Fibroblast of lung (primary cell): Measurements from ENCODE around the gene CHST13. TPM values are rescaled to one million over a fixed set of nuclear protein-coding genes. Genes with fewer than 3 reads are reported as not detected.

Experiments
- DNase-seq, 2 donors: peaks; one replicate each; pipeline versions ENCODE4 v3.0.0 to v3.0.0-alpha.2; 2010; ENCODE audit warnings: low read depth in 2 of 2
- H2AFZ ChIP-seq: 2 replicates; pipeline ENCODE4 v1.5.1; 2012; ENCODE audit warnings: low read length, control low read depth, inconsistent platforms
- H3K27ac ChIP-seq: 2 replicates; pipeline ENCODE4 v1.5.1; 2011; ENCODE audit warnings: low read length, control low read depth; ENCODE audit not compliant: insufficient read depth
- H3K27me3 ChIP-seq: 2 replicates; pipeline ENCODE4 v1.5.1; 2011; ENCODE audit warnings: mild to moderate bottlenecking, low read length; ENCODE audit not compliant: control insufficient read depth, insufficient read depth
- H3K36me3 ChIP-seq: 2 replicates; pipeline ENCODE4 v1.5.1; 2011; ENCODE audit warnings: low read length; ENCODE audit not compliant: control insufficient read depth, insufficient read depth
- H3K4me1 ChIP-seq: 2 replicates; pipeline ENCODE4 v1.5.1; 2011; ENCODE audit warnings: low read length; ENCODE audit not compliant: control insufficient read depth, insufficient read depth; ENCODE audit errors: extremely low read depth
- H3K4me2 ChIP-seq: 2 replicates; pipeline ENCODE4 v1.5.1; 2011; ENCODE audit warnings: low read length, control low read depth; ENCODE audit not compliant: insufficient read depth; ENCODE audit errors: extremely low read depth
- H3K4me3 ChIP-seq, 4 experiments: fragments of 200-600 bp in 1 of 4; sonication (generic) in 1 of 4; replicated peaks in 1 of 4; 2 replicates each; pipeline ENCODE4 v1.5.1; 2011 to 2016; ENCODE audit warnings: low read length in 4 of 4, low read depth in 3 of 4, mild to moderate bottlenecking in 3 of 4, control low read depth in 2 of 4, inconsistent platforms in 1 of 4, mixed read lengths in 1 of 4; ENCODE audit not compliant: insufficient read depth in 1 of 4; ENCODE audit errors: control extremely low read depth in 1 of 4
- H3K79me2 ChIP-seq: 2 replicates; pipeline ENCODE4 v1.5.1; 2012; ENCODE audit warnings: mild to moderate bottlenecking, low read length, inconsistent platforms; ENCODE audit not compliant: control insufficient read depth, insufficient read depth
- H3K9ac ChIP-seq: 2 replicates; pipeline ENCODE4 v1.5.1; 2011; ENCODE audit warnings: mild to moderate bottlenecking, low read length, control low read depth; ENCODE audit not compliant: insufficient read depth
- H3K9me3 ChIP-seq: 2 replicates; pipeline ENCODE4 v1.5.1; 2012; ENCODE audit warnings: low read depth, low read length; ENCODE audit not compliant: control insufficient read depth, insufficient read depth
- H4K20me1 ChIP-seq: 2 replicates; pipeline ENCODE4 v1.5.1; 2011; ENCODE audit warnings: low read length; ENCODE audit not compliant: control insufficient read depth, insufficient read depth; ENCODE audit errors: extremely low read depth
- CTCF ChIP-seq, 2 donors: IDR thresholded peaks in 1 of 2; conservative IDR thresholded peaks in 1 of 2; 1 replicate in 1 of 2; 2 replicates in 1 of 2; pipeline ENCODE4 v1.5.1; 2011 to 2012; ENCODE audit warnings: low read length in 2 of 2, control low read depth in 1 of 2, inconsistent platforms in 1 of 2, low read depth in 1 of 2, mild to moderate bottlenecking in 1 of 2
- EZH2 ChIP-seq: IDR thresholded peaks from 2 replicates; pipeline ENCODE4 v1.5.1; 2012; ENCODE audit warnings: low read length, control low read depth, mild to moderate bottlenecking; ENCODE audit errors: missing control alignments
- polyA plus RNA-seq, 2 donors: library from polyadenylated mRNA; depleted of rRNA in 1 of 2; stranded (reverse) in 1 of 2; unstranded in 1 of 2; fragments of >200 nt; gene quantifications; 2 replicates each; pipeline ENCODE4 v1.2.1, GENCODE V29; 2011 to 2012; ENCODE audit warnings: missing spikeins in 1 of 2
- total RNA-seq: library from RNA; depleted of rRNA; stranded (reverse); fragments of >200 nt; gene quantifications from 2 replicates; pipeline ENCODE4 v1.2.1, GENCODE V29; 2014

Gene CHST13
- total and polyA plus RNA-seq, 2 donors (not counting 1 experiment from before 2014, with no cell fraction given), result under 0.01 TPM; not detected in 1

DNA sequence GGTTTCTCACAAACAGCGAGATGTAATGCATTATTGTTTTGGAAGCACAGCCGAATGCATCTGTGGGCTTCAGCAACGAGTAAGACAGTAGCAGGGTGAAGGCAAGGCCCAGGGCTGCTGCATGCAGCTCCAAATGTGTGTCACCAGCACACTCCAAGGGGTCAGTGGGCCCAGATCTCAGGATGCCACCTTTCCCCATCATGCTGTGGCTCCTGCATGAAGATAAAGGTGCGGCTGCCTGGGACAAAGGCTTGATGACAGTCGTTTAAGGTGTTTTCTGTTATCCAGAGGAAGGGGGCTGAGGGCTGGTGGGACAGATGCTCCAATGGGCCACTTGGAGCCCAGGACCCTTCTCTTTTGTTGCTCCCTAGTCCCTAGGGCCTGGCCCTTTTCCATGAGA, 21.6 kb downstream of the CHST13 start:
- Histone ChIP-seq H4K20me1 (no peaks in the 10 kb centered on the region), H3K4me3 (no peak overlapping the region), H3K4me1 (peaks cover 7% of the 10 kb centered on the region), H3K4me2 (no peak overlapping the region), H3K27me3 (peaks cover 15% of the 10 kb centered on the region), H3K9me3 (no peaks in the 10 kb centered on the region), H3K36me3 (no peaks in the 10 kb centered on the region), H3K27ac (no peak overlapping the region), H3K9ac (no peak overlapping the region), H3K79me2 (no peaks in the 10 kb centered on the region), H2AFZ (no peak overlapping the region)
- TF ChIP-seq EZH2 (no peak), CTCF (conservative IDR thresholded peaks at IDR 0.05 in 1 of 2, IDR thresholded peaks at IDR 0.05 in 1 of 2; ENCODE audit: low read depth in 1 of 2, low read length in 2 of 2) (no peak)
- no peak for DNase-seq

DNA sequence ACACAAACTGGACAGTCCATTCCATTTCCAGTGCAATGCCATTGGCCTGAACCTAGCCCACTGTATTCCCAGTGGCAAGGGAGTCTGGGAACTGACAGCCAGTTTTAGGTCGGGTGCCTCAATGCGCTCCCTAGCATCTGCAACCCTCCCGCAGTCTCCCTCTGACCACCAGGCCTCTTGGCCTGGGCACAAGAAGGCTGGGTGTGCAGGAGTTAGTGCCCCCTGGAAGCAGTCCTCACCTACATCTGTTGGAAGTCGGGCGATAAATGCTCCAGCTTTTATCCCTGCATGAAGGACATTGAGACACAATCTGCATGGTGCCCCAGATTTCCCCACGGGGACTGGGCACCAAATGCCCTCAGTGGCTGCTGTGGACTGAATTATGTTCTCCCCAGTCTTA, 22.1 kb downstream of the CHST13 start:
- Histone ChIP-seq H3K9ac (no peak overlapping the region), H3K27ac (no peak overlapping the region)

GRCh38 chr3:126546549-126547239, 22.7 kb downstream of the CHST13 start:
- Histone ChIP-seq H3K9me3 (no peaks in the 10 kb centered on the region), H3K79me2 (no peaks in the 10 kb centered on the region), H3K4me3 (no peak overlapping the region), H3K27me3 (peaks cover 15% of the 10 kb centered on the region), H4K20me1 (no peaks in the 10 kb centered on the region), H2AFZ (no peak overlapping the region), H3K4me1 (no peaks in the 10 kb centered on the region), H3K36me3 (no peaks in the 10 kb centered on the region), H3K27ac (no peak overlapping the region), H3K4me2 (no peak overlapping the region), H3K9ac (no peak overlapping the region)
- no peak for DNase-seq
- TF ChIP-seq EZH2 (no peak), CTCF (conservative IDR thresholded peaks at IDR 0.05 in 1 of 2, IDR thresholded peaks at IDR 0.05 in 1 of 2; ENCODE audit: low read depth in 1 of 2, low read length in 2 of 2) (no peak)

More for the DNA sequence above, 22.1 kb downstream of the CHST13 start:
- Histone ChIP-seq H3K4me1 (peaks cover 5% of the 10 kb centered on the region), H3K79me2 (no peaks in the 10 kb centered on the region), H3K36me3 (no peaks in the 10 kb centered on the region), H3K4me3 (no peak overlapping the region), H3K4me2 (no peak overlapping the region), H2AFZ (no peak overlapping the region), H3K9me3 (no peaks in the 10 kb centered on the region), H4K20me1 (no peaks in the 10 kb centered on the region), H3K27me3 (peaks cover 15% of the 10 kb centered on the region)
- no peak for TF ChIP-seq EZH2
- no peak for TF ChIP-seq CTCF (conservative IDR thresholded peaks at IDR 0.05 in 1 of 2, IDR thresholded peaks at IDR 0.05 in 1 of 2; ENCODE audit: low read depth in 1 of 2, low read length in 2 of 2)
- no peak for DNase-seq
